ENCODE data around the gene VPS33A. TPM values are rescaled to one million over a fixed set of nuclear protein-coding genes. Genes with fewer than 3 reads are reported as not detected.
"Not testable (repeated sequence)": the region's sequence is repeated elsewhere in the genome, so short reads cannot be mapped to it uniquely, and the experiment has no call there.

Gene VPS33A
- 21.8 and 26.8 TPM in 2 replicates for total RNA-seq

GRCh38 chr12:122266230-122266901 lies at the start of gene VPS33A:
Gene VPS33A (minus strand): TSS chr12:122266494. CDS start chr12:122266408, 86 bp downstream.
- DNase-seq (ENCODE audit: extremely low read depth, low read depth, low spot score) = peak; percentile 91

DNA sequence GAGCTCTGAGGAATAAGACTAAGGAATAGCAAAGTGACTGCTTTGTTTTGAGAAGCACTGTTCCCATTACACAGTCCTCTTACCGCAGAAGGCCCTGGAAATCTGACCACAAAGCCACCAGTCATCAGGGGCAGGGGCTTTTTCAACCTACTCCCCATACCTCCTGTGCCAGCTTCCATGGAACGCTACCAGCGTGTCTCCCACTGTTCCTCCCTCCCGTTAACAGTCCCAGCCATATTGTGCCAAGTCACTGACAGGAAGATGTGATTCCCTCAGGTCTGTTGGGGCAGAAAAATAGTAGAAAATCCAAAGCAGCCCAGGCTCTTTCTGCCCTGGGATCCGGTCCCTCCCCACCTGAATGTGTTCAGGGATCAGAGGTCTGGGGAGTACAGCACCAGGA lies 46.6 kb upstream of the VPS33A start:
- no peak for DNase-seq (ENCODE audit: extremely low read depth, low read depth, low spot score)

GRCh38 chr12:122311696-122312095 lies 45.4 kb upstream of the VPS33A start:
- DNase-seq (ENCODE audit: extremely low read depth, low read depth, low spot score) = no peak

- DNase-seq (ENCODE audit: extremely low read depth, low read depth, low spot score) = no peak
Measured at GRCh38 chr12:122310626-122311333, 44.5 kb upstream of the VPS33A start.

- no peak for DNase-seq (ENCODE audit: extremely low read depth, low read depth, low spot score)
Measured at GRCh38 chr12:122309564-122310121, 43.3 kb upstream of the VPS33A start.

DNA sequence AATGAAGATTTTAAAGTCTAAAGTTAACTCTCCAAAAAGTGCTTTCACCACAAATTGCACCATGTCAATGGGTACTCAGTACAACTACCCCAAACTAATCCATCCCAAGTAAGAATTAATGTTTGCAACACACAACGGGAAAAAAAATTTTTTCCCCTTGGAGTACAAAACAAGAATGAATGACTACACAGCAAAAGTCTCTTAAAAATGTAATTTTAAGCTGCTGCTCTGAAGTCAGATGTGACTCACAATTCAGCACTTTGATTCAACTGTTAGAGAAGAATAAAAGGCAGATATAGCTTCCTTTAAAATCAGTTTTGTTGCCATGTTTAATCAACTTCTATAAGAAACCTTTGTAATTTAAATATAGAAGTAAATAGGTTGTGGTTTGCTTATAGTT lies 42.5 kb upstream of the VPS33A start:
- DNase-seq (ENCODE audit: extremely low read depth, low read depth, low spot score) = no peak

DNA sequence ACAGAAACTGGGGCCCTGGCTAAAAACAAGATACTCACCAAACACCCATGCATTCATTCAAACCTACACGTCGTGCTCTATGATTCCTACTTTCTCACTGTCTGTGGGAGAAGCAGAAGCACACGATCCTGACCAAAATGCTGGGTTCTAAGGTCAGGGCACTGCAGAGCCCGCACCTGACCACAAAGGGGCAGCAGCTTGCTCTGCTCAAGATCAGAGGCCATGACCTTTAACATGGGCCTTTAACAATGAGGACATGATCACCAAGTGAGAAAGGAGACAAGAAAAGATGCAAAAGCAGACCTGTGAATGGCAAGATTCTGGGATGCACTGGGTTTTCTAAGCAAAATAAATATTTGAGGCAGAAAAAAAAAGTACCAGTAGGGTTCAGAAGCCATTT lies 40.1 kb upstream of the VPS33A start:
- DNase-seq (ENCODE audit: extremely low read depth, low read depth, low spot score) = no peak

- no peak for DNase-seq (ENCODE audit: extremely low read depth, low read depth, low spot score)
Measured at GRCh38 chr12:122304924-122305323, 38.6 kb upstream of the VPS33A start.

DNA sequence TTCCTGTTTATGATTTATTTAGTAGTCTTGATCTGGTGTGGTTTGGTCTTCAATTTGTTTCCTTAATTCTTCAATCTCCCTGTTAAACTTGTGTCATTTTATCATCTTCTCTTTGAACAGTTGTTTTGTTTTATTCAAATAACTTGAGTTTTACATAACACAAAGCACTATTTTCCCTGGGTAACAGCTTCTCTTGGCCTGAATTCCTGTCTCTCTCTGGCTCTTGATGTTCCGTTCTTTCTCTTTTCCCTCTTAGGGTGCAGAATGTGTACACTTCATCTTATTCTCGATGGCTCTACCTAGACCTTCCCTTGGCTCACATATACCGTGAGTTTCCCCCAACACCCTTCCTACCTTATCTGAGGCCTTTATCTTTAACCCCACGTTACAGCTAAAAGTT lies 36.8 kb upstream of the VPS33A start:
- no peak for DNase-seq (ENCODE audit: extremely low read depth, low read depth, low spot score)

DNA sequence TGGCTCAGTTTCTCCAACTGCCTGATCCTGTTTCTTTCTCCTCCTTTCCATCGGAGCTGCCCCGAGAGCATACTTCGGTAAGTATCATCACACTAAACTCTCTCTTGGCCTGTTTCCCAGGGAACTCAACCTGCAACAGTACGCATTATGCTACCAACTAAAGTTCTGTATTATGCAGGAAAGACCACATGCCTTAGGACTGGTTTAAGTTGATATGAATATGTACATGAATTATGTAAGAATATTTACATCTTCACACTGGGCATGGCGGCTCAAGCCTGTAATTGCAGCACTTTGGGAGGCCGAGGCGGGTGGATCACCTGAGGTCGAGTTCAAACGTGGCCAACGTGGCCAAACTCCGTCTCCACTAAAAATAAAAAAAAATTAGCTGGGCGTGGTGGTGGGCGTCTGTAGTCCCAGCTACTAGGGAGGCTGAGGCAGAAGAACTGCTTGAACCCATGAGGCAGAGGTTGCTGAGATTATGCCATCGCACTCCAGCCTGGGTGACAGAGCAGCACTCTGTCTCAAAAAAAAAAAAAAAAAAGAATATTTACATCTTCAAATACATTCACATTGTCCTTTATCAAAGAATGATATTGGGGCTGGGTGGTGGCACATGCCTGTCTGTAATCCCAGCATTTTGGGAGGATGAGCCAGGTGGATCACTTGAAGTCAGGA lies 31.9 kb upstream of the VPS33A start:
- DNase-seq (ENCODE audit: extremely low read depth, low read depth, low spot score) = no peak

- no peak for DNase-seq (ENCODE audit: extremely low read depth, low read depth, low spot score)
Measured at GRCh38 chr12:122297494-122297893, 31.2 kb upstream of the VPS33A start.

DNA sequence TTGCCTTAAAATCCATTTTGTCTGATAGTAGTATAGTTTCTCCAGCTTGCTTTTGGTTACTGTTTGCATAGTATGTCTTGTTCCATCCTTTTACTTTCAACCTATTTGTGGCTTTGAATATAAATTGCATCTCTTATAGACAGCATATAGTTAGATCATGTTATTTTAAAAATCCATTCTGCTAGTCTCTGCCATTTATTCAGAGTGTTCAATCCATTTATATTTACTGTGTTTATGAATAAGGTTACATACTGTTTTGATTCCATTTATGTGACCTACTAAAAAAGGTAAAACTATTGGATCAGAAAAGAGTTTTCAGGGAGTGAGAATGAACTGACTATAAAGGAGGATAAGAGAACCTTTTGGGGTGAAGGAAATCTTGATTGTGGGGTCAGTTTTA lies 29.6 kb upstream of the VPS33A start:
- no peak for DNase-seq (ENCODE audit: extremely low read depth, low read depth, low spot score)

- no peak for DNase-seq (ENCODE audit: extremely low read depth, low read depth, low spot score)
Measured at GRCh38 chr12:122293081-122293480, 26.8 kb upstream of the VPS33A start.

- no peak for DNase-seq (ENCODE audit: extremely low read depth, low read depth, low spot score)
Measured at GRCh38 chr12:122291431-122291830, 25.1 kb upstream of the VPS33A start.

GRCh38 chr12:122283680-122284079 lies 17.4 kb upstream of the VPS33A start:
- DNase-seq (ENCODE audit: extremely low read depth, low read depth, low spot score) = no peak

DNA sequence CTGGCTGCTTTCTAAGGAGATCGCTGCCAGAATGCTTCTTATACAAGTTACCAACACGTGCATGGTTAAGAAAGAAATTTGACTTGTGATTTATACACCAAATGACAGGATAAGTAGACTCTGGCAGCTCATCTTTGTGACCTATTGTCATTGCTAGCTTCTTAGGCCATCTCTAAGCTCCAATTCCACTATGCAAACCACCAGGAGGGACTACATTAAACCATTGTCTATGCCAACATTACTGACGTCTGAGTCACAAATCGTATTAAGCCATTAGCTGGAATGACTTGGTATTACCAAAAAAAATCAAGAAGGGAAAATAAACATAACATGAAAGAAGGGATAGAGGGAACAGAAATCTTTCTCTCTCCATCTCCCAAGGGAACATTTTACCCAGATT lies 15.8 kb upstream of the VPS33A start:
- no peak for DNase-seq (ENCODE audit: extremely low read depth, low read depth, low spot score)

DNA sequence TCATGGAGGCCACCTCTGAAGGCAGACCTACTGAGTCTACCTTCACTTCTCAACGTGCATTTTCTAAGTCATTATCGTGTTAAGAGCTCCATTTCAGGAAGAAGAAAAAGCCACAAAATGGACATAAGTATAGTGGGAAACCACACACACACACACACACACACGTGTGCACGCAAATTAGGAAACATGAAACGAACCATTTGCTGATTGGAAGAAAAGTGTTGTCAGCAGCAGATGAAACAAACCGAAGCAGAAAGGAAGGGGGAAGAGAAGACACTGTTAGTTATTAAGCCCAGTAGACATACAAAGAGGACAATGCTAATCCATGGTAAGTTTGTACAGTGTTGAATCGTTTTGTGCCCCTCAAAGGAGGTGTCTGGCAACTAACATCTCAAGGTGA lies 9.9 kb upstream of the VPS33A start:
- DNase-seq (ENCODE audit: extremely low read depth, low read depth, low spot score) = no peak

DNA sequence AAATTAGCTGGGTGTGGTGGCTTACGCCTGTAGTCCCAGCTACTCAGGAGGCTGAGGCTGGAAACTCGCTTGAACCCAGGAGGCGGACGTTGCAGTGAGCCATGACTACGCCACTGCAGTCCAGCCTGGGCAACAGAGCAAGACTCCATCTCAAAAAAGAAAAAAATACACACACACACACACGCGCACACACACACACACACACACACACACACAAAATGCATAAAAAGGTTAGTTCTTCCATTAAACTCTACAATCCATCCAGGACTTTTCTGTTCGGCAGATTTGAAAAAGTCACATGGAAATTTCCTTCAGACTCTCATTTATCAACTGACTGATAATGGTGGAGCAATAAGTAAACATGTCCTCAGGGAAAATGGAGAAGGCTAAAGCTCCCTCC lies 9.2 kb upstream of the VPS33A start:
- DNase-seq (ENCODE audit: extremely low read depth, low read depth, low spot score) = no peak

- no peak for DNase-seq (ENCODE audit: extremely low read depth, low read depth, low spot score)
Measured at GRCh38 chr12:122265886-122266229, 436 bp downstream of the VPS33A start.

DNA sequence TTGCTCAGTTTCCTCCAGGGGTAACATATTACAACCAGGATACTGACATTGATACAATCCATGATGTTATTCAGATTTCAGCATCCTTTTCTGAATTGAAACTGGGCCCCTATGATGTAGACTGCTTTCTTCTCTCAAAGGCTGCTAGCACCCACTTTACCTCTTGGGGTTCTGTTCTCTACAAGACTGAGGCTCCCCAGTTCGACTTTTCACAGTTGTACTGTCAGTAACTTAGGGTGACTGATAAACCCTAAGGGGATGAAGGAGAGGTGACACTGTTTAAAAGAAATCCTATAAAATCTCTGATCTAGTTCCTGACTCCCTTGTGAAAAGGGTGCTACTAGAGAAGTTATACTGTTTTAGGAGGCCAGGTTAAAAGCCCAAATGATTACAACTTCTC lies 818 bp downstream of the VPS33A start:
- no peak for DNase-seq (ENCODE audit: extremely low read depth, low read depth, low spot score)

DNA sequence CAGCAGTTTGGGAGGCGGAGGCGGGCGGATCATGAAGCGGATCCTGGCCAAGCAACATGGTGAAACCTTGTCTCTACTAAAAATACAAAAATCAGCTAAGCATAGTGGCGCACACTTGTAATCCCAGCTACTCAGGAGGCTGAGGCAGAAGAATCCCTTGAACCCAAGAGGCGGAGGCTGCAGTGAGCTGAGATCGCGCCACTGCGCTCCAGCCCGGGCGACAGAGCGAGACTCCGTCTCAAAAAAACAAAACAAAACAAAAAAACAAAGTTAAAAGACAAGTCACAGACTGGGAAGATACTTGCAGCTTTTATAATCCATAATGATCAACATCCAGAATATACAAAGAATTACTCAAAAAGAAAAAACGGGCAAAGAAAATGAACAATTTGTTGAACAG lies 5.6 kb downstream of the VPS33A start:
- DNase-seq (ENCODE audit: extremely low read depth, low read depth, low spot score) = not testable (repeated sequence)

DNA sequence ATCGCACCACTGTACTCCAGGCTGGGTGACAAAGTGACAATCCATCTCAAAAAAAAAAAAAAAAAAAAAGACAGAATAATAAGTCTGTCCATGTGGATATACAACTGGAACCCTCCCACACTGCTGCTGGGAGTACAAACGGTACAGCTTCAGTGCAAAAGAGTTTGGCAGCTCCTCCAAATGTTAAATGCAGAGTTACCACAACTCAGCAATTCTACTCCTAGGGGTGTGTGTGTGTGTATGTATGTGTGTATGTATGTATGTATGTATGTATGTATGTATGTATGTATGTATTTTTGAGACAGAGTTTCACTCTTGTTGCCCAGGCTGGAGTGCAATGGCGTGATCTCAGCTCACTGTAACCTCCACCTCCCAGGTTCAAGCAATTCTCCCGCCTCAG lies 7.4 kb downstream of the VPS33A start:
- DNase-seq (ENCODE audit: extremely low read depth, low read depth, low spot score) = not testable (repeated sequence)
